ENCODE data around the gene NELL2.

DNA sequence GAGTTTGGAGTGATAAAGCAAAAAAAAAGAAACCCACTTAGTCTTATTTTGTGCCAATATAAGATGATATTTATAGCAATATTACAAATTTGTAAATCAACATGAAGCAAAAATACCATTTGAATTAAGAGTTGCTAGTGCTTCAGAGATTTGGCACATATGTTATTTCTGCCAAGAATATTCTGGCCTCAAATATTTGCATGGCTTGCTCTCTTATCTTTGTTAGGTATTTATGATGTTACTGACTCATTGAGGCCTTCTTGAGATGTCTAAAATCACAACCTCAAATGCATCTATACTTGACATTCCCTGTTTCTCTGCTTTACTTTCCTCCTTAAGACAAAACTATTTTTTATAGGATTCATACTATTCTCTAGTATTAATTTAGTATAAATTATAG, 301.5 kb downstream of the NELL2 start:
- TF ChIP-seq PHF8 (IDR thresholded peaks at IDR 0.05; ENCODE audit: borderline replicate concordance, low read depth) (no peak), BHLHE40 (IDR thresholded peaks at IDR 0.05; ENCODE audit: low read depth, low read length) (no peak), SMC3 (IDR thresholded peaks at IDR 0.05) (no peak), POLR2A (IDR thresholded peaks at IDR 0.05; ENCODE audit: low read length) (no peak), ESRRA (IDR thresholded peaks at IDR 0.05; ENCODE audit: borderline replicate concordance, low read length) (no peak), HOXA7 (CRISPR knock-in tag; IDR thresholded peaks at IDR 0.05) (no peak), MYC (IDR thresholded peaks at IDR 0.05; ENCODE audit: borderline replicate concordance, low read length) (no peak), RFX5 (IDR thresholded peaks at IDR 0.05) (no peak), FOSB (CRISPR knock-in tag; IDR thresholded peaks at IDR 0.05) (no peak), EP300 (IDR thresholded peaks at IDR 0.05) (no peak)
- TF ChIP-seq, protein P1, sequence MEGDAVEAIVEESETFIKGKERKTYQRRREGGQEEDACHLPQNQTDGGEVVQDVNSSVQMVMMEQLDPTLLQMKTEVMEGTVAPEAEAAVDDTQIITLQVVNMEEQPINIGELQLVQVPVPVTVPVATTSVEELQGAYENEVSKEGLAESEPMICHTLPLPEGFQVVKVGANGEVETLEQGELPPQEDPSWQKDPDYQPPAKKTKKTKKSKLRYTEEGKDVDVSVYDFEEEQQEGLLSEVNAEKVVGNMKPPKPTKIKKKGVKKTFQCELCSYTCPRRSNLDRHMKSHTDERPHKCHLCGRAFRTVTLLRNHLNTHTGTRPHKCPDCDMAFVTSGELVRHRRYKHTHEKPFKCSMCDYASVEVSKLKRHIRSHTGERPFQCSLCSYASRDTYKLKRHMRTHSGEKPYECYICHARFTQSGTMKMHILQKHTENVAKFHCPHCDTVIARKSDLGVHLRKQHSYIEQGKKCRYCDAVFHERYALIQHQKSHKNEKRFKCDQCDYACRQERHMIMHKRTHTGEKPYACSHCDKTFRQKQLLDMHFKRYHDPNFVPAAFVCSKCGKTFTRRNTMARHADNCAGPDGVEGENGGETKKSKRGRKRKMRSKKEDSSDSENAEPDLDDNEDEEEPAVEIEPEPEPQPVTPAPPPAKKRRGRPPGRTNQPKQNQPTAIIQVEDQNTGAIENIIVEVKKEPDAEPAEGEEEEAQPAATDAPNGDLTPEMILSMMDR (IDR thresholded peaks at IDR 0.05), result no peak
- TF ChIP-seq, protein P2, sequence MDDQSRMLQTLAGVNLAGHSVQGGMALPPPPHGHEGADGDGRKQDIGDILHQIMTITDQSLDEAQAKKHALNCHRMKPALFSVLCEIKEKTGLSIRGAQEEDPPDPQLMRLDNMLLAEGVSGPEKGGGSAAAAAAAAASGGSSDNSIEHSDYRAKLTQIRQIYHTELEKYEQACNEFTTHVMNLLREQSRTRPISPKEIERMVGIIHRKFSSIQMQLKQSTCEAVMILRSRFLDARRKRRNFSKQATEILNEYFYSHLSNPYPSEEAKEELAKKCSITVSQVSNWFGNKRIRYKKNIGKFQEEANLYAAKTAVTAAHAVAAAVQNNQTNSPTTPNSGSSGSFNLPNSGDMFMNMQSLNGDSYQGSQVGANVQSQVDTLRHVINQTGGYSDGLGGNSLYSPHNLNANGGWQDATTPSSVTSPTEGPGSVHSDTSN (IDR thresholded peaks at IDR 0.05), result no peak
- TF ChIP-seq, protein P3, sequence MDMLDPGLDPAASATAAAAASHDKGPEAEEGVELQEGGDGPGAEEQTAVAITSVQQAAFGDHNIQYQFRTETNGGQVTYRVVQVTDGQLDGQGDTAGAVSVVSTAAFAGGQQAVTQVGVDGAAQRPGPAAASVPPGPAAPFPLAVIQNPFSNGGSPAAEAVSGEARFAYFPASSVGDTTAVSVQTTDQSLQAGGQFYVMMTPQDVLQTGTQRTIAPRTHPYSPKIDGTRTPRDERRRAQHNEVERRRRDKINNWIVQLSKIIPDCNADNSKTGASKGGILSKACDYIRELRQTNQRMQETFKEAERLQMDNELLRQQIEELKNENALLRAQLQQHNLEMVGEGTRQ (IDR thresholded peaks at IDR 0.05), result no peak
- TF ChIP-seq, protein P4, sequence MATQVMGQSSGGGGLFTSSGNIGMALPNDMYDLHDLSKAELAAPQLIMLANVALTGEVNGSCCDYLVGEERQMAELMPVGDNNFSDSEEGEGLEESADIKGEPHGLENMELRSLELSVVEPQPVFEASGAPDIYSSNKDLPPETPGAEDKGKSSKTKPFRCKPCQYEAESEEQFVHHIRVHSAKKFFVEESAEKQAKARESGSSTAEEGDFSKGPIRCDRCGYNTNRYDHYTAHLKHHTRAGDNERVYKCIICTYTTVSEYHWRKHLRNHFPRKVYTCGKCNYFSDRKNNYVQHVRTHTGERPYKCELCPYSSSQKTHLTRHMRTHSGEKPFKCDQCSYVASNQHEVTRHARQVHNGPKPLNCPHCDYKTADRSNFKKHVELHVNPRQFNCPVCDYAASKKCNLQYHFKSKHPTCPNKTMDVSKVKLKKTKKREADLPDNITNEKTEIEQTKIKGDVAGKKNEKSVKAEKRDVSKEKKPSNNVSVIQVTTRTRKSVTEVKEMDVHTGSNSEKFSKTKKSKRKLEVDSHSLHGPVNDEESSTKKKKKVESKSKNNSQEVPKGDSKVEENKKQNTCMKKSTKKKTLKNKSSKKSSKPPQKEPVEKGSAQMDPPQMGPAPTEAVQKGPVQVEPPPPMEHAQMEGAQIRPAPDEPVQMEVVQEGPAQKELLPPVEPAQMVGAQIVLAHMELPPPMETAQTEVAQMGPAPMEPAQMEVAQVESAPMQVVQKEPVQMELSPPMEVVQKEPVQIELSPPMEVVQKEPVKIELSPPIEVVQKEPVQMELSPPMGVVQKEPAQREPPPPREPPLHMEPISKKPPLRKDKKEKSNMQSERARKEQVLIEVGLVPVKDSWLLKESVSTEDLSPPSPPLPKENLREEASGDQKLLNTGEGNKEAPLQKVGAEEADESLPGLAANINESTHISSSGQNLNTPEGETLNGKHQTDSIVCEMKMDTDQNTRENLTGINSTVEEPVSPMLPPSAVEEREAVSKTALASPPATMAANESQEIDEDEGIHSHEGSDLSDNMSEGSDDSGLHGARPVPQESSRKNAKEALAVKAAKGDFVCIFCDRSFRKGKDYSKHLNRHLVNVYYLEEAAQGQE (IDR thresholded peaks at IDR 0.05), result no peak

Data from A549 (cell line).